GM12801 (cell line): ENCODE results near the gene LSAMP.

Experiments
- CTCF ChIP-seq: IDR thresholded peaks from one replicate; pipeline ENCODE4 v1.5.1; 2011; ENCODE audit warnings: control low read depth; ENCODE audit not compliant: insufficient read length; ENCODE audit errors: extremely low read depth

Gene LSAMP

GRCh38 chr3:115958526-115958925, 486.8 kb downstream of the LSAMP start:
- no peak for TF ChIP-seq CTCF

GRCh38 chr3:115947325-115947724, 498.0 kb downstream of the LSAMP start:
- TF ChIP-seq CTCF, result no peak

- TF ChIP-seq CTCF, result no peak
These were observed 501.7 kb downstream of the LSAMP start for GRCh38 chr3:115943579-115943978.

GRCh38 chr3:115937054-115937453, 508.2 kb downstream of the LSAMP start:
- TF ChIP-seq CTCF, result no peak

GRCh38 chr3:115932807-115933206, 512.5 kb downstream of the LSAMP start:
- TF ChIP-seq CTCF, result no peak

- TF ChIP-seq CTCF, result no peak
These were observed 513.7 kb downstream of the LSAMP start for GRCh38 chr3:115931581-115931980.

- no peak for TF ChIP-seq CTCF
These were observed 514.4 kb downstream of the LSAMP start for GRCh38 chr3:115930922-115931321.

GRCh38 chr3:115930168-115930567, 515.1 kb downstream of the LSAMP start:
- no peak for TF ChIP-seq CTCF
